UCSD-AML1 (cell line): ENCODE data around the gene GPR150.
A peak's percentile ranks its signal among the peaks of the same experiment; 100 is the strongest.

Experiments used
- DNase-seq: peaks from one replicate; lab custom pipeline; 2025; ENCODE audit not compliant: unreplicated experiment; lab: John Stamatoyannopoulos, UW

GPR150 gene

GRCh38 chr5:95620030-95620869, at the start of gene GPR150:
TSS of gene GPR150 (plus strand) at chr5:95620087. CDS start at chr5:95620276, 189 bp downstream.
- DNase-seq, result peak; percentile 52

- no peak for DNase-seq
Observed at GRCh38 chr5:95572016-95572415, 47.9 kb upstream of the GPR150 start.

GRCh38 chr5:95581576-95581975, 38.3 kb upstream of the GPR150 start:
- no peak for DNase-seq

GRCh38 chr5:95583992-95584391, 35.9 kb upstream of the GPR150 start:
- no peak for DNase-seq

- no peak for DNase-seq
Observed at GRCh38 chr5:95590880-95591279, 29.0 kb upstream of the GPR150 start.

GRCh38 chr5:95591490-95591901, 28.4 kb upstream of the GPR150 start:
- DNase-seq, result no peak

GRCh38 chr5:95595289-95595931, 24.5 kb upstream of the GPR150 start:
- DNase-seq, result no peak

GRCh38 chr5:95599252-95599651, 20.6 kb upstream of the GPR150 start:
- DNase-seq, result no peak

- DNase-seq, result no peak
Observed at GRCh38 chr5:95600557-95600956, 19.3 kb upstream of the GPR150 start.

GRCh38 chr5:95605786-95606185, 14.1 kb upstream of the GPR150 start:
- no peak for DNase-seq

- no peak for DNase-seq
Observed at GRCh38 chr5:95606419-95606818, 13.5 kb upstream of the GPR150 start.

- DNase-seq, result no peak
Observed at GRCh38 chr5:95609711-95610110, 10.2 kb upstream of the GPR150 start.

- no peak for DNase-seq
Observed at GRCh38 chr5:95610546-95610945, 9.3 kb upstream of the GPR150 start.

GRCh38 chr5:95611396-95611795, 8.5 kb upstream of the GPR150 start:
- DNase-seq, result no peak

- DNase-seq, result no peak
Observed at GRCh38 chr5:95613514-95613913, 6.4 kb upstream of the GPR150 start.

GRCh38 chr5:95615164-95615467, 4.8 kb upstream of the GPR150 start:
- DNase-seq, result no peak

GRCh38 chr5:95617057-95617456, 2.8 kb upstream of the GPR150 start:
- no peak for DNase-seq

GRCh38 chr5:95619096-95619495, 791 bp upstream of the GPR150 start:
- no peak for DNase-seq

GRCh38 chr5:95619514-95620029, 315 bp upstream of the GPR150 start:
- DNase-seq, result no peak

GRCh38 chr5:95620870-95621838, 1.3 kb downstream of the GPR150 start:
- DNase-seq, result peak; percentile 37
